Measurements from ENCODE around the gene SHISAL2A. TPM values are rescaled to one million over a fixed set of nuclear protein-coding genes. Genes with fewer than 3 reads are reported as not detected.

Gene SHISAL2A
- total and polyA plus RNA-seq, 2 donors (not counting 3 experiments of a cell fraction or from before 2014, with no cell fraction given), result not detected

DNA sequence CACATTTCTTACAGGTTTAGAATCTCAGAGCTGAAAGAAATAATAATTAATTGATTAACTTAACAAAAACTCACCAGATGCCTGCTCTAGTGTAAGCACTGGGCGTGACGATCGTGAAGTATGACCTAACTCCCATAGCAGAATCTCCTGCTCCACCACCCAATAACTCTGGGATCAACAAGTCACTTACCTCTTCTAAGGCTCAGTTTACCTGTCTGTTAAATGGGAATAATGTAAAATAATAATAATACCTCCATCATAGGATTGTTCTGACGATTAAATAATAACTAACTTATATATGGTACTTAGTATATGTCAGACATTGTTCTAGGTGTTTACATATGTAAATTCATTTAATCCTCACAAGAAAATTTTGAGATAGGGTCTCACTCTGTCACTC is 40.5 kb downstream of the SHISAL2A start:
- DNase-seq (ENCODE audit: low read depth, low spot score), result no peak

DNA sequence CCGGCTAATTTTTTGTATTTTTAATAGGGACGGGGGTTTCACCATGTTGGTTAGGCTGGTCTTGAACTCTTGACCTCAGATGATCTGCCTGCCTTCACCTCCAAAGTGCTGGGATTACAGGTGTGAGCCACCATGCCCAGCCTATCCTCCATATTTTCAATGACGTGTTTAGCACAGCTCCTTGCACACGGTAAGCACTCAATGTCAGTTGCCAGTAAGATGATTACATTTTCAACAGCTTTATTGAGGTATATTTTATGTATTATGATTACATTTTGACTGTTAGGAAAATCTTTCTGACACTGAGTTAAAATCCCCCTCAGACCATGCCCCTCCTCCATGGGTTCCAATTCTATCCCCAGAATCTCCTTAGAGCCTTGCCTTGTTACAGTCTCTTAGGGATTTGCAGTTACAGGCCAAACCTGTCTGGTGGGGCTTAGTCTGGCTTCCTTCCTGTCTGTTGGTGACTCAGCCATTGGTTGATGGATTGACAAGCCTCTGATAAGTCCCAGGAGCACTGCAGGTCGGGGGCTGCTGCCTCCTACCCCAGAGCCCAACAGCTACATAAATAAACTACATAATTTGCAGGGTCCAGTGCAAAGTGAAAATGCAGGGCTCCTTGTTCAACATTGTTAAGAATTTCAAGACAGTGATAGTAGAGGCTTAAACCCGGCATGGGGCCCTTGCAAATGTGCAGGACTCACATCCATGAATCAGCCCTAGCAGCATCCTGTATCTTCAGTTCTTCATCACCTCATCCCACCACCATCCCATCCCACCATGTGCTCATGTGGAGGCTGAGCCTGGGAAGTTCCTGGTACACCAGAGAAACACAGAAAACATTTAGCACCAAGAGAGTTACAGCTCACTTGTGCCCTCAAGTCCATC is 41.8 kb downstream of the SHISAL2A start:
- Histone ChIP-seq H3K79me2 (ENCODE audit: control insufficient read depth, insufficient read depth, low read length) (no peaks in the 10 kb centered on the region), H3K9me3 (replicated peaks; ENCODE audit: control insufficient read depth, insufficient read depth, low read length) (no peaks in the 10 kb centered on the region), H3K27ac (ENCODE audit: insufficient read depth, low read depth, low read length) (peak overlapping the region; percentile 50), H3K9ac (replicated peaks; ENCODE audit: extremely low read depth, insufficient read depth, low read length) (no peak overlapping the region), H3K4me3 (replicated peaks in 1 of 3; ENCODE audit: insufficient read depth in 1 of 3, low read depth in 1 of 3, low read length in 3 of 3) (no peak overlapping the region), H4K20me1 (replicated peaks; ENCODE audit: control insufficient read depth, extremely low read depth, insufficient read depth, low read length) (no peaks in the 10 kb centered on the region), H3K27me3 (ENCODE audit: control insufficient read depth in 2 of 2, insufficient read depth in 2 of 2, low read length in 2 of 2) (no peaks in the 10 kb centered on the region), H3K4me1 (ENCODE audit: control insufficient read depth, extremely low read depth, insufficient read depth, low read length) (peaks cover 11% of the 10 kb centered on the region), H2AFZ (ENCODE audit: low read depth, low read length) (peak overlapping the region; percentile 40), H3K36me3 (ENCODE audit: control insufficient read depth in 2 of 2, extremely low read depth in 1 of 2, insufficient read depth in 2 of 2, low read length in 2 of 2) (no peaks in the 10 kb centered on the region), H3K4me2 (ENCODE audit: insufficient read depth, low read length) (peak overlapping the region; percentile 8), H3K9me1 (replicated peaks; ENCODE audit: control insufficient read depth, extremely low read depth, insufficient read depth, low read length) (no peaks in the 10 kb centered on the region)
- POLR2A ChIA-PET, result no interaction called here
- CTCF ChIA-PET, result no interaction called here
- dilution Hi-C loops (cut with MboI; ENCODE audit: extremely low pct_ligation_motif_present, low sequenced_read_pairs) (no loop called here), intact Hi-C loops (cut with micrococcal nuclease) (no loop called here)
- FAIRE-seq (peak; percentile 82), DNase-seq (ENCODE audit: low read depth, low spot score) (peak; percentile 53)
- peak; percentile 49 for TF ChIP-seq FOS (IDR thresholded peaks at IDR 0.05; ENCODE audit: borderline replicate concordance, insufficient read depth, low read length)
- TF ChIP-seq, protein P1, sequence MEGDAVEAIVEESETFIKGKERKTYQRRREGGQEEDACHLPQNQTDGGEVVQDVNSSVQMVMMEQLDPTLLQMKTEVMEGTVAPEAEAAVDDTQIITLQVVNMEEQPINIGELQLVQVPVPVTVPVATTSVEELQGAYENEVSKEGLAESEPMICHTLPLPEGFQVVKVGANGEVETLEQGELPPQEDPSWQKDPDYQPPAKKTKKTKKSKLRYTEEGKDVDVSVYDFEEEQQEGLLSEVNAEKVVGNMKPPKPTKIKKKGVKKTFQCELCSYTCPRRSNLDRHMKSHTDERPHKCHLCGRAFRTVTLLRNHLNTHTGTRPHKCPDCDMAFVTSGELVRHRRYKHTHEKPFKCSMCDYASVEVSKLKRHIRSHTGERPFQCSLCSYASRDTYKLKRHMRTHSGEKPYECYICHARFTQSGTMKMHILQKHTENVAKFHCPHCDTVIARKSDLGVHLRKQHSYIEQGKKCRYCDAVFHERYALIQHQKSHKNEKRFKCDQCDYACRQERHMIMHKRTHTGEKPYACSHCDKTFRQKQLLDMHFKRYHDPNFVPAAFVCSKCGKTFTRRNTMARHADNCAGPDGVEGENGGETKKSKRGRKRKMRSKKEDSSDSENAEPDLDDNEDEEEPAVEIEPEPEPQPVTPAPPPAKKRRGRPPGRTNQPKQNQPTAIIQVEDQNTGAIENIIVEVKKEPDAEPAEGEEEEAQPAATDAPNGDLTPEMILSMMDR (IDR thresholded peaks at IDR 0.05; ENCODE audit: extremely low read depth in 1 of 2, insufficient read depth in 1 of 2, low read depth in 1 of 2, low read length in 2 of 2), result no peak
- no peak for TF ChIP-seq EZH2 (IDR thresholded peaks at IDR 0.05; ENCODE audit: borderline replicate concordance, low read depth, low read length, severe bottlenecking)
- TF ChIP-seq GATA2 (IDR thresholded peaks at IDR 0.05; ENCODE audit: insufficient read depth, insufficient read length, low read depth, low read length), result peak; percentile 45
- TF ChIP-seq MYC (IDR thresholded peaks at IDR 0.05; ENCODE audit: low read depth, low read length), result no peak
- no peak for TF ChIP-seq POLR2A (IDR thresholded peaks at IDR 0.05; ENCODE audit: low read depth, low read length)
- no peak for TF ChIP-seq POLR2AphosphoS5 (IDR thresholded peaks at IDR 0.05; ENCODE audit: insufficient read depth, low read depth, low read length)
- TF ChIP-seq JUN (IDR thresholded peaks at IDR 0.05; ENCODE audit: borderline replicate concordance, insufficient read depth, insufficient read length, low read depth), result peak; percentile 43
- TF ChIP-seq, protein P2, sequence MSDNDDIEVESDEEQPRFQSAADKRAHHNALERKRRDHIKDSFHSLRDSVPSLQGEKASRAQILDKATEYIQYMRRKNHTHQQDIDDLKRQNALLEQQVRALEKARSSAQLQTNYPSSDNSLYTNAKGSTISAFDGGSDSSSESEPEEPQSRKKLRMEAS (IDR thresholded peaks at IDR 0.05; ENCODE audit: insufficient read depth, insufficient read length), result no peak
- BruUV-seq (replicated peaks), result no TSS peak

More for the DNA sequence above, 40.5 kb downstream of the SHISAL2A start:
- ChIA-PET CTCF (no interaction called here), POLR2A (no interaction called here)
- H3K79me2 ChIP-seq (ENCODE audit: control insufficient read depth, insufficient read depth, low read length), result no peaks in the 10 kb centered on the region
- TF ChIP-seq GATA2 (IDR thresholded peaks at IDR 0.05; ENCODE audit: insufficient read depth, insufficient read length, low read depth, low read length) (no peak), EZH2 (IDR thresholded peaks at IDR 0.05; ENCODE audit: borderline replicate concordance, low read depth, low read length, severe bottlenecking) (no peak), POLR2A (IDR thresholded peaks at IDR 0.05; ENCODE audit: low read depth, low read length) (no peak), MYC (IDR thresholded peaks at IDR 0.05; ENCODE audit: low read depth, low read length) (no peak), POLR2AphosphoS5 (IDR thresholded peaks at IDR 0.05; ENCODE audit: insufficient read depth, low read depth, low read length) (no peak), JUN (IDR thresholded peaks at IDR 0.05; ENCODE audit: borderline replicate concordance, insufficient read depth, insufficient read length, low read depth) (no peak)
- intact Hi-C loops (cut with micrococcal nuclease), result no loop called here
- no peaks in the 10 kb centered on the region for H3K9me3 ChIP-seq (replicated peaks; ENCODE audit: control insufficient read depth, insufficient read depth, low read length)
- no peak overlapping the region for H3K4me2 ChIP-seq (ENCODE audit: insufficient read depth, low read length)
- H2AFZ ChIP-seq (ENCODE audit: low read depth, low read length), result no peak overlapping the region
- H3K36me3 ChIP-seq (ENCODE audit: control insufficient read depth in 2 of 2, extremely low read depth in 1 of 2, insufficient read depth in 2 of 2, low read length in 2 of 2), result no peaks in the 10 kb centered on the region
- no peak overlapping the region for H3K4me3 ChIP-seq (replicated peaks in 1 of 3; ENCODE audit: insufficient read depth in 1 of 3, low read depth in 1 of 3, low read length in 3 of 3)
- H3K9ac ChIP-seq (replicated peaks; ENCODE audit: extremely low read depth, insufficient read depth, low read length), result no peak overlapping the region
- H3K4me1 ChIP-seq (ENCODE audit: control insufficient read depth, extremely low read depth, insufficient read depth, low read length), result peaks cover 11% of the 10 kb centered on the region
- no peak for FAIRE-seq
- H4K20me1 ChIP-seq (replicated peaks; ENCODE audit: control insufficient read depth, extremely low read depth, insufficient read depth, low read length), result no peaks in the 10 kb centered on the region
- H3K9me1 ChIP-seq (replicated peaks; ENCODE audit: control insufficient read depth, extremely low read depth, insufficient read depth, low read length), result no peaks in the 10 kb centered on the region
- H3K27ac ChIP-seq (ENCODE audit: insufficient read depth, low read depth, low read length), result no peak overlapping the region
- dilution Hi-C loops (cut with MboI; ENCODE audit: extremely low pct_ligation_motif_present, low sequenced_read_pairs), result no loop called here
- no peaks in the 10 kb centered on the region for H3K27me3 ChIP-seq (ENCODE audit: control insufficient read depth in 2 of 2, insufficient read depth in 2 of 2, low read length in 2 of 2)
- no TSS peak for BruUV-seq (replicated peaks)

Data from endothelial cell of umbilical vein (primary cell).